HCT116 (cell line): ENCODE data around the gene IFNL3. TPM values are rescaled to one million over a fixed set of nuclear protein-coding genes. Genes with fewer than 3 reads are reported as not detected.

Experiments used
- ATAC-seq: fragments of 200-7000 bp; cut with Tn5 transposase; 2 replicates; pipeline ENCODE4 v1.9.1; 2020; ENCODE audit warnings: mild to moderate bottlenecking, moderate library complexity
- BruUV-seq: library from RNA; stranded (reverse); fragments of 400-500 nt; replicated peaks from 2 replicates; lab custom pipeline; 2021; lab: Mats Ljungman, UMichigan
- CTCF ChIA-PET: fragments of 300-600 bp; sonication (Branson Sonifier 250); formaldehyde crosslinking; loops from one replicate; lab custom pipeline; 2021; ENCODE audit warnings: antibody characterized with exemption; lab: Charles Lee
- POLR2A ChIA-PET: fragments of 300-600, 350-600 bp; sonication (Branson Sonifier 250); formaldehyde crosslinking; loops from one replicate; lab custom pipeline; 2021; ENCODE audit warnings: antibody characterized with exemption; lab: Charles Lee
- RAD21 ChIA-PET, 2 experiments: fragments of 300-600 bp; sonication (Branson Sonifier 250); formaldehyde crosslinking; loops; one replicate each; lab custom pipeline; 2023; ENCODE audit warnings: low total read pairs in 2 of 2; ENCODE audit not compliant: uncharacterized antibody in 2 of 2, unreplicated experiment in 2 of 2, low non-redundant PET in 1 of 2; lab: Charles Lee
- DNase-seq: peaks from one replicate; pipeline ENCODE4 v3.0.0-alpha.2; 2010; ENCODE audit warnings: low read depth, low spot score
- H2AFZ ChIP-seq: fragments of 200-600 bp; shearing (Covaris generic), sonication (generic); 2 replicates; pipeline ENCODE4 v1.6.1; 2017; ENCODE audit warnings: low read depth, mixed run types, mixed read lengths, antibody characterized with exemption, low read length; ENCODE audit not compliant: poor library complexity, severe bottlenecking
- H3K27ac ChIP-seq: 2 replicates; pipeline ENCODE4 v1.5.1; 2012; ENCODE audit warnings: low read depth, low read length
- H3K27me3 ChIP-seq: fragments of 200-600 bp; sonication (generic); 2 replicates; pipeline ENCODE4 v1.6.1; 2016; ENCODE audit warnings: mixed run types, low read length, mixed read lengths; ENCODE audit not compliant: insufficient read depth
- H3K36me3 ChIP-seq, 2 experiments: fragments of 200-500 bp in 1 of 2; fragments of 200-600 bp in 1 of 2; sonication (Bioruptor generic) in 1 of 2; sonication (generic) in 1 of 2; 2 replicates each; pipeline versions ENCODE4 v1.5.1 to v1.6.1; 2014 to 2016; ENCODE audit warnings: low read length in 2 of 2, inconsistent platforms in 1 of 2, mixed read lengths in 1 of 2, mixed run types in 1 of 2; ENCODE audit not compliant: insufficient read depth in 2 of 2, control insufficient read depth in 1 of 2
- H3K4me1 ChIP-seq, 2 experiments: fragments of 200-600 bp in 1 of 2; sonication (generic) in 1 of 2; 2 replicates each; pipeline versions ENCODE4 v1.5.1 to v1.6.1; 2012 to 2017; ENCODE audit warnings: low read length in 2 of 2, inconsistent platforms in 1 of 2, mild to moderate bottlenecking in 1 of 2, mixed read lengths in 1 of 2, mixed run types in 1 of 2, moderate library complexity in 1 of 2; ENCODE audit not compliant: insufficient read depth in 2 of 2, control insufficient read depth in 1 of 2
- H3K4me2 ChIP-seq: fragments of 200-600 bp; sonication (generic); 2 replicates; pipeline ENCODE4 v1.6.1; 2017; ENCODE audit warnings: mixed run types, low read length, mixed read lengths
- H3K4me3 ChIP-seq, 2 experiments: fragments of 200-600 bp in 1 of 2; sonication (generic) in 1 of 2; replicated peaks in 1 of 2; 2 replicates each; pipeline ENCODE4 v1.5.1; 2011 to 2016; ENCODE audit warnings: low read length in 2 of 2, control low read depth in 1 of 2, low read depth in 1 of 2, mild to moderate bottlenecking in 1 of 2, mixed read lengths in 1 of 2, mixed run types in 1 of 2
- H3K79me2 ChIP-seq: fragments of 200-600 bp; sonication (generic); 2 replicates; pipeline ENCODE4 v1.6.1; 2017; ENCODE audit warnings: mild to moderate bottlenecking, mixed run types, low read length, moderate library complexity, mixed read lengths; ENCODE audit not compliant: insufficient read depth
- H3K9ac ChIP-seq: fragments of 200-600 bp; sonication (generic); 2 replicates; pipeline ENCODE4 v1.6.1; 2016; ENCODE audit warnings: low read length, mixed read lengths
- H3K9me2 ChIP-seq: fragments of 200-600 bp; sonication (generic), shearing (Covaris generic); 2 replicates; pipeline ENCODE4 v1.6.1; 2017; ENCODE audit warnings: mixed run types, mild to moderate bottlenecking, moderate library complexity; ENCODE audit not compliant: insufficient read depth
- H3K9me3 ChIP-seq, 2 experiments: fragments of 200-500 bp in 1 of 2; fragments of 200-600 bp in 1 of 2; sonication (Bioruptor generic) in 1 of 2; sonication (generic) in 1 of 2; 2 replicates each; pipeline ENCODE4 v1.6.1; 2014 to 2017; ENCODE audit warnings: low read length in 2 of 2, mixed read lengths in 2 of 2, inconsistent platforms in 1 of 2, low read depth in 1 of 2, mild to moderate bottlenecking in 1 of 2, mixed run types in 1 of 2, moderate library complexity in 1 of 2; ENCODE audit not compliant: control insufficient read depth in 1 of 2, insufficient read depth in 1 of 2
- H4K20me1 ChIP-seq: fragments of 200-600 bp; sonication (generic), shearing (Covaris generic); 2 replicates; pipeline ENCODE4 v1.6.1; 2017; ENCODE audit warnings: mixed run types, mild to moderate bottlenecking, moderate library complexity; ENCODE audit not compliant: insufficient read depth
- EGR1 ChIP-seq: IDR thresholded peaks from 2 replicates; pipeline ENCODE4 v1.6.1; 2012; ENCODE audit warnings: low read depth
- ELF1 ChIP-seq: IDR thresholded peaks from 2 replicates; pipeline ENCODE4 v1.6.1; 2012; ENCODE audit warnings: low read depth, borderline replicate concordance
- EZH2 ChIP-seq: fragments of 200-600 bp; sonication (generic); IDR thresholded peaks from 2 replicates; pipeline ENCODE4 v1.6.1; 2017; ENCODE audit warnings: antibody characterized with exemption, mixed run types
- EZH2phosphoT487 ChIP-seq: fragments of 200-600 bp; IDR thresholded peaks from 2 replicates; pipeline ENCODE4 v1.6.1; 2018; ENCODE audit warnings: antibody characterized with exemption, borderline replicate concordance
- POLR2A ChIP-seq: IDR thresholded peaks from 2 replicates; pipeline ENCODE4 v1.7.0; 2011; ENCODE audit warnings: borderline replicate concordance; ENCODE audit not compliant: insufficient read depth, insufficient read length; ENCODE audit errors: extremely low read depth
- POLR2AphosphoS5 ChIP-seq: IDR thresholded peaks from 2 replicates; pipeline ENCODE4 v1.6.1; 2011; ENCODE audit warnings: mild to moderate bottlenecking, low read depth, low read length, moderate library complexity
- SP1 ChIP-seq: IDR thresholded peaks from 2 replicates; pipeline ENCODE4 v1.6.1; 2012; ENCODE audit warnings: low read depth
- TCF7L2 ChIP-seq: IDR thresholded peaks from 2 replicates; pipeline ENCODE4 v1.7.0; 2011; ENCODE audit warnings: borderline replicate concordance, inconsistent platforms; ENCODE audit not compliant: insufficient read depth, insufficient read length; ENCODE audit errors: extremely low read depth
- intact Hi-C: fragments of 100-400 bp; cut with micrococcal nuclease; formaldehyde crosslinking; loops from 2 replicates; pipeline ENCODE4 v1.10.0; 2022
- total RNA-seq: library from RNA; stranded (reverse); gene quantifications from one replicate; pipeline ENCODE4 v1.2.1, GENCODE V29; 2021; ENCODE audit not compliant: unreplicated experiment
- TF ChIP-seq, protein P1 (sequence below): IDR thresholded peaks from 2 replicates; pipeline ENCODE4 v1.6.1; 2012
- TF ChIP-seq, protein P2 (sequence below): IDR thresholded peaks from 2 replicates; pipeline ENCODE4 v1.6.1; 2012
- TF ChIP-seq, protein P3 (sequence below): IDR thresholded peaks from 2 replicates; pipeline ENCODE4 v1.6.1; 2011; ENCODE audit warnings: mild to moderate bottlenecking, low read length, moderate library complexity; ENCODE audit not compliant: insufficient replicate concordance; ENCODE audit errors: extremely low read depth

IFNL3 gene
- total RNA-seq, 1 experiment from 2014 or later = not detected

- H3K4me3 ChIP-seq = no peak overlapping the region
- intact Hi-C loops = no loop called here
- no peaks in the 10 kb centered on the region for H3K9me2 ChIP-seq
- CTCF ChIA-PET = interaction anchor here (1.2 kb wide), 1 partner anchor 73 kb away, joined by 4 read pairs; no protein-coding TSS in a partner anchor
- no peak overlapping the region for H3K9ac ChIP-seq
- DNase-seq (no peak), ATAC-seq (0 out of 2 replicates have a peak, but pooled peaks have one; percentile 23)
- BruUV-seq = no TSS peak
- H3K4me1 ChIP-seq = peaks cover 0 to 27% of the 10 kb centered on the region in 2 experiments; a peak in 2 of 4 replicates
- no peaks in the 10 kb centered on the region for H3K27me3 ChIP-seq
- no peaks in the 10 kb centered on the region for H4K20me1 ChIP-seq
- no peaks in the 10 kb centered on the region for H3K79me2 ChIP-seq
- POLR2A ChIA-PET = no interaction called here
- H2AFZ ChIP-seq = no peak overlapping the region
- no peaks in the 10 kb centered on the region for H3K36me3 ChIP-seq
- no peaks in the 10 kb centered on the region for H3K9me3 ChIP-seq
- RAD21 ChIA-PET = no interaction called here
- no peak overlapping the region for H3K27ac ChIP-seq
- TF ChIP-seq, protein P1, sequence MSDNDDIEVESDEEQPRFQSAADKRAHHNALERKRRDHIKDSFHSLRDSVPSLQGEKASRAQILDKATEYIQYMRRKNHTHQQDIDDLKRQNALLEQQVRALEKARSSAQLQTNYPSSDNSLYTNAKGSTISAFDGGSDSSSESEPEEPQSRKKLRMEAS = no peak
- TF ChIP-seq ELF1 (no peak), SP1 (no peak), POLR2AphosphoS5 (no peak), TCF7L2 (no peak), EGR1 (no peak), POLR2A (no peak), EZH2phosphoT487 (no peak), EZH2 (no peak)
- TF ChIP-seq, protein P2, sequence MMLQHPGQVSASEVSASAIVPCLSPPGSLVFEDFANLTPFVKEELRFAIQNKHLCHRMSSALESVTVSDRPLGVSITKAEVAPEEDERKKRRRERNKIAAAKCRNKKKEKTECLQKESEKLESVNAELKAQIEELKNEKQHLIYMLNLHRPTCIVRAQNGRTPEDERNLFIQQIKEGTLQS = no peak
- TF ChIP-seq, protein P3, sequence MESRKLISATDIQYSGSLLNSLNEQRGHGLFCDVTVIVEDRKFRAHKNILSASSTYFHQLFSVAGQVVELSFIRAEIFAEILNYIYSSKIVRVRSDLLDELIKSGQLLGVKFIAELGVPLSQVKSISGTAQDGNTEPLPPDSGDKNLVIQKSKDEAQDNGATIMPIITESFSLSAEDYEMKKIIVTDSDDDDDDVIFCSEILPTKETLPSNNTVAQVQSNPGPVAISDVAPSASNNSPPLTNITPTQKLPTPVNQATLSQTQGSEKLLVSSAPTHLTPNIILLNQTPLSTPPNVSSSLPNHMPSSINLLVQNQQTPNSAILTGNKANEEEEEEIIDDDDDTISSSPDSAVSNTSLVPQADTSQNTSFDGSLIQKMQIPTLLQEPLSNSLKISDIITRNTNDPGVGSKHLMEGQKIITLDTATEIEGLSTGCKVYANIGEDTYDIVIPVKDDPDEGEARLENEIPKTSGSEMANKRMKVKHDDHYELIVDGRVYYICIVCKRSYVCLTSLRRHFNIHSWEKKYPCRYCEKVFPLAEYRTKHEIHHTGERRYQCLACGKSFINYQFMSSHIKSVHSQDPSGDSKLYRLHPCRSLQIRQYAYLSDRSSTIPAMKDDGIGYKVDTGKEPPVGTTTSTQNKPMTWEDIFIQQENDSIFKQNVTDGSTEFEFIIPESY = no peak
- H3K4me2 ChIP-seq = no peak overlapping the region
Measured at GRCh38 chr19:39194832-39195542, 49.8 kb downstream of the IFNL3 start.
